OCI-LY7 (cell line): ENCODE measurements around the gene CFAP92.

Experiments used
- CTCF ChIP-seq: fragments of 200-600 bp; sonication (generic); conservative IDR thresholded peaks from 2 replicates; pipeline ENCODE4 v1.5.1; 2014; ENCODE audit warnings: mild to moderate bottlenecking, antibody characterized with exemption, low read length, moderate library complexity, mixed read lengths
- EZH2phosphoT487 ChIP-seq: fragments of 200-600 bp; sonication (generic); IDR thresholded peaks from 2 replicates; pipeline ENCODE4 v1.6.1; 2018; ENCODE audit warnings: low read depth, borderline replicate concordance, mild to moderate bottlenecking, mixed run types, antibody characterized with exemption, low read length, moderate library complexity, mixed read lengths

GRCh38 chr3:128970740-128971047, 23.2 kb downstream of the CFAP92 start:
- TF ChIP-seq CTCF: no peak
- TF ChIP-seq EZH2phosphoT487: no peak
